GM21576 (cell line): Measurements from ENCODE around the gene CALML5.

Experiments
- ATAC-seq: cut with Tn5 transposase; IDR thresholded peaks from one replicate; pipeline ENCODE4 v1.9.1; 2021; ENCODE audit warnings: mild to moderate bottlenecking, moderate library complexity; ENCODE audit not compliant: unreplicated experiment

Gene CALML5

DNA sequence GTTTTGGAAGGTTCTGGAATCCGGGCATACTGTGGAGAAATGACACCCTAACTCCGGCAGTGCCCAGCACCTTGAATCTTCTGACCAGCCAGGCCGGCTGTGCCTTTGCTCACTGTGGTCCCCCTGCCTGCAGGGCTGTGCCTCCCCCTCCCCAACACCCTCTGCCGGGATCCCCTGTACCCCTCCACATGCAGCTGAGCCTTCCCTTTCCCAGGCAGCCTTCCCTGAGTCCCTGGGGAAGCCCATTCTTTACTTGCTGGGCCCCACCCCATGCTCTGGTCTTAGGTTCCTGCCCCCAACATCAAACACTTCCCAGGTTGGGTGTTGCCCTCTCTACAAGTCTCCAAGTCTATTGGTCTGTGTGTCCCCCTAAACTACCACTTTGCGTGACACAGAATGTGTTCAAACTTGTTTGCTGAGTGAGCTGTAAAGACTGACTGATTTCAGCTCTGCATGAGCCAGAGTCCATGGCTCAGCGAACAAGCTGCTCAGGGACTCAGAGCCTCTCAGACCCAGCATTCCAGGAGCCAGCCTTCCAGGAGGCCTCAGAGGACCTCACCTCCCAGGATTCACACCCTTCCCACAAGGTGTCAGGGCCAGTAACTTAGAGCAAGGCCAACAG lies 31.6 kb downstream of the CALML5 start:
- no peak for ATAC-seq

DNA sequence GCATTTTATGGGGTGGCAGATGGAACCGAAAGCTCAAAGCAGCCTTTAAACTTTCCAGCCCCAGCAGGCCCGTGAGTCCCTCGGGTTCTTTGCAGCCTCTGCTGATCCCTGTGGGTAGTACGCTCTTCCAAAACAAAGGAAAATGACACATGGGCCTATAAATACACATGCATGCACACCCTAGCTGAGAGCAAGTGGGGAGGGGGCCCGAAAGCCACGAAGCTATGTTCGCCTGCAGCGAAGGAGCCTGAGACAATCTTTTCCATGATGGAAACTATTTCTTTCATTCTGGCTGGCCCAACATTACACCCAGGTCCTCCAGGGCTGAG lies 32.2 kb downstream of the CALML5 start:
- ATAC-seq, result no peak

DNA sequence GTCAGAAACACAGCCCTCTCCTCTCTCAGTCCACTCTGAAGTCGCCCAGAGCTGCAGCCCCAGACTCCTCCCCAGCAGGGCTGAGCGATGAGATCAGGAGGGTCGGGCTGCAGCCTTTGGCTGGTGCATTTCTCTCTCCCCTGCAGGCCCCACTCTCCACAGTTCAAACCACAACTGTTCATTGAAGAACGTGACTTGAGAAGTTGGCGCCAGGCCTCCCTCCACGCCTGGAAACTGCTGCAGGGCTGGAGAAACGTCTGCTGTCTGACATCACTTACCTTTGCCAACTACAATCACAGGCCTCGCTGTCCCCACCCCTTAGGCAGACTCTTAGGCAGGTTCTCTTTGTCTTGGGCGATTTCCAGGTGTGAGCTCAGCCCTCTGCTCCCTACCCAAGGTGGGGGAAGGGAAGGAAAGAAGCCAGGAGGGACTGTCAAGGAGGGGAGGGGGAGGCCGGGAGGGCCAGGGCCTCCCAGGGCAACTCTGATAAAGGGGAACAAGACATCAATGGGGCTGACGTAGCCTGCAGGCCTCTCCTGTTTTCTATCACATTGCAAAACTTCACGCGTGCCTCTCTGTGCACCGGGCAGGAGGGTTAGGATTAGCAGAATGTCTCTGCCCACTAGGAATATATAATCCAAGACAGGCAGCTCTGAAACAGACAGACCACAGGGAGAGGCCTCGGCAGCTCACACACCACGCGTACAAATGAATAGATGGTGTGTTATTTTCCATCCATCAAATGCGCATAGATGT lies 32.7 kb downstream of the CALML5 start:
- no peak for ATAC-seq

DNA sequence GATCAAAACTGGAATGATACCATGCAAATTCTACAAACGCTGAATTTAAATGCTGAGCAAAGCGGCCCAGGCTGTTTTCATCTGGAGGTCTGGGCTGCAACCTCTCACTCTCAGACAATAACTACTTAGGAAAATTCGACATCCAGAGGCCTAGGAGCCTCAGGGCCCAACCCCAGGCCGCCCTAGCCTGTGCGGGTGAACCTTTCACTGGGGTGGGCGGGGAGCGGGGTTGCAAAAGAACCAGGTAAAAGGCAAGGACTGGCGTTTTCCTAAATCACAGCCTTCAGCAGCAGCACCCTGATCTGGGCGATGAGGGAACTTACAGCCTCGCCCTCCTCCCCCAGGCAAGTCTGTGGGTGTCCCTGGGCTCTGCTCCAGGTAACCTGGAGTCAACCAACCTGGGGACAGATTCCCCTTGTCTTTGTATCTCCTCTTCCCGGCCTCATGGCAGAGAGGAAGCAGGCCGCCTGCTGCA lies 33.4 kb downstream of the CALML5 start:
- ATAC-seq, result no peak

DNA sequence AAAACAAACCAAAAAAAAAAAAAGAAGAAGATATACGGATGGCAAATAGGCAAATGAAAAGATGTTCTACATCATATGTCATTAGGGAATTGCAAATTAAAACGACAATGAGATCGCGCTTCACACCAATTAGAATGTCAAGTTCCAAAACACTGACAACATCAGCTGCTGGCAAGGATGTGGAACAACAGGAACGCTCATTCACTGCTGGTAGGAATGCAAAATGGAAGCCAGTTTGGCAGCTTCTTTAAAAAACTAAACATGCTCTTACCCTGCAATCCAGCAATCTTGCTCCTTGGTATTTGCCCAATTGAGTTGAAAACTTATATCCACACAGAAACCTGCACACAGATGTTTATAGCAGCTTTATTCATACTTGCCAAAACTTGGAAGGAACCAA lies 34.8 kb downstream of the CALML5 start:
- no peak for ATAC-seq

DNA sequence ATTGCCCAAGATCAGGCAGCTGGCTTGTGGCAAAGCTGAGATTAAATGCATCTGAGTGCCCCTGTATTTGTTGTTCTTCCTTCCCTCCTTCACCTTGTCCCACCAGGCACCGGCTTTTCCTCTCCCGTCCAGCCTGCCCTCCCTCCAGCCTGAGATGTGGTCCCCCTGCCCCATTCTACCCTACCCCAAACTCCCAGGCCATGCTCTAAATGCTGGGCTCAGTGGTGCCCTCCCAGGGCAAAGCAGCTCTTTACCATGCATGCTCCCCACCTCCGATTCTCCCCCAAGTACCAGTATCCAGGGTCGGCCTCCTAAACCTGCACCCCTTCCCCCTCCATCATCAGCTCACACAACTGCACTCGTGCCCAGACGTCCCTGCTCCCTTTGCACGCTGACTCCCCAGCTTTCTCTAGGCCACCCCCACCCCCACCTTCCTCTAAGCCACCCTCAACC lies 36.5 kb downstream of the CALML5 start:
- no peak for ATAC-seq

DNA sequence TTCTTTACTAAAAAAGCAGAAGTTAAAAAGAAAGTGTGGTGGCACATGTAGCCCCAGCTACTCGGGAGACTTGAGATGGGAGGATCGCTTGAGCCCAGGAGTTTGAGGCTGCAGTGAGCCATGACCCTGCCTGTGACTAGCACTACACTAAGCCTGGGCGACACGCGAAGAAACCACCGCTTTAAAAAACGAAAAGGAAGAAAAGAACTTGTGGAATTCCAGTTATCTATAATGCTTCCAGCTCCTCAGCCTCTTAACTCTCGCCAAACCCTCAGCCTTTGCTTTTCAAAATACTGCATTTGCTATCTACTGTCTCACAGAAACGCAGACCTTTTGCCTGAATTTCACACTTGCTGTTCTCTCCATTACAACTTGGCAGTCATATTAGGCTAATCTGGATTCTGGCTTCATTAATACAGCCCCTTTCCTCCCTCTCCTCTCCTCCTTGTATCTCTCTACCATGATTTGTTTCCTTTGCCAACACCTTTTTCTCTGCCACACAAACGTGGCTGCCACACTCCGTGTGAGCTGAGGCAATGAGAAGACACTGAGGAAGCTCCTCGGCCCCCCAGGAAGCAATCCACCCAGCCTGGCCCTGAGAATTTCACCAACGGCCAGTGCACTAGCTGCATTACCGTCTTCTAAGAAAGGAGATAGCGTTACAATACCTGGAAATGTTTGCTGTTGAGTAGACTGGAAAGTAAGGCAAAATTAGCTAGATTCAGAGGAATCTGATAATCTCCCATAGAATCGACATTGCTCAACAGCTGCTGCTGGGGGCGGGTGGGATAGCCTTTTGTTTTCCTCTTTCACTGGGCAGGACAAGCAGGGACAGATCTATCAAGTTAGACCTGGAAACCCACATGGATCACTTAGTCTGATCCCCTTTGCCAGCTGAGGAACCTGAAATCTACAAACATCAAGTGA lies 37.2 kb downstream of the CALML5 start:
- ATAC-seq, result no peak

DNA sequence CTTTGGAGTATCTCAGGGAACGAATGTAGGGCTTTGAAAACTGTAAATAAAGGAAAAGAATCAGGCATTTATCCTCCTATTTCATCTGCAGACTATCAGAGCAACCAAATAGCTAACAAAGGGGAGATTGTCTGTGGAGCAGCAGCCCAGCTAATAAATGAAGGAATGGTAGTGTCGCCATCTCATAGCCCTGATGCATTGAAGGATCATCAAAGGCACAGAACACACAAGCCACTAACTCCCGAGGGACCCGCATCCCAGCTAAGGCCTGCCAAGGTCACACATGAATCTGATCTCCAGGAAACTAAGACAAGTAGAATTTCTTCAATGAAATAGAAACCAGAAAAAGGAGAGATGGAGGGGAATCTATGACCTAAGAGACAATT lies 38.2 kb downstream of the CALML5 start:
- ATAC-seq, result no peak

DNA sequence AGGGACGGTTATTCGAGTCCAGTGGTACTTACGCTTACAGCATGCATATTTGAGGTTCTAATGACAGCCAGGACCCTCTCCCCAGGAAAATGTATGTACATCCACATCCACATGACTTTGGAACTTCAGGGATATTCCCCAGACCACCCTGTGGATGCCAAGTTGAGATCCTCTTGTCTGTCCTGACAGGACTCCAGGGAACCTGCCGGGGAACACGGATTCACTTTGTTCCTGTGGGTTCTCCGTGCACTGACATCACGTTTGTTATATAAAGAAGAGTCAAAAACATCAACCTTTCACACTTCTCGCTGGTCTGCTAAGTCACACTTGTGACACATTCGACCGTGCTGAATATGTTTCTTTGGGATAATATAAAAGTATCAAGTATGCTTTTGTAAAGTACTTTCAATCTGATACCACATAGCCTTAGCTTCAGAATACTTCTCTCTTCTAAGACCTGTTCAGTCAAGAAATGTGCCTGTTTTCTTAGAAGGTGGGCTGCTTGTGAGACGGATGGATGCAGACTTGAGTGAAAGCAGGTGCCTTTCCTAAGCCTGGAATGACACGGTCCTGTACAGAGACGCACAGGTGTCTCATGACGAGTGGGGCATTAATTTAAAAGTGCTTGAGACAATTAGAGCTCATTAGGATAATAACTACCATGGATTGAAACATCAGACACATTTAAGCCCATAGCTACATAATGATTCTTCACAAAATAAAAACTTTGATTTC lies 38.7 kb downstream of the CALML5 start:
- ATAC-seq, result no peak

DNA sequence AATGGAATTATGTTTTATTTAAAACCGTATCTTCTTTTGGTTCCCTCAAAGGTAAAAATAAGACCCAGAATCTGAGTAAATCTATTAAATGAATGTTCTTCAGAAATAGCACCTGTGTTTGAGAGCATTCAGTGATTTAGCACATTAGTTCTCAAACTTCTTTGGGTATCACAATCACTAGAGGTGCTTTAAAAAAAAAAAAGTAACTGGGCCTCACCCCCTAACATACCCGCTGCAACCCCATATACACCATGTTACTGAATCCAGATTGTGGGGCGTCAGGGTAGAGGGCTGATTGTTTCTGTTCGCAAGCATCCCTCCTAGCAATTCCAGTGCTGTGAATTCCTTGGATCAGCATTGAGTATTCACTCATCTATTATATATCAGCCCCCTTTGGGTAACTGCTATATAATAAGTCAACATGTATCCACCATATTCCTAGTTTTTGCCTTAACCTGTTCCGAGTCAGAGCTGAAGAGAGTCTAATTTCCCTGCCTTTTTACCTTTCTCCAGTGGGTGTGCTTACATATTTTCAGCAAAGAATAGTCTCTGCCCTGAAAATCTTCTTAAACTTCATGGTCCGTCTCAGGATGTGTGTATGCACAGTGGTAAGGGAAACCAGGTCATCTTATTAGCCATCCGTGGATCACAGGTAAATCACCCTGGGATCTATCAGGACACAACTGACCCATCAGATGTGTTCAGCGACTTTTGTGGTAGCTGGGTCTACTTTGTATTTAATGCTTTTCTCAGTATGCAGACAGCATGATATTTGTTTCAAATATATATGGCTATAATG lies 40.2 kb downstream of the CALML5 start:
- no peak for ATAC-seq

DNA sequence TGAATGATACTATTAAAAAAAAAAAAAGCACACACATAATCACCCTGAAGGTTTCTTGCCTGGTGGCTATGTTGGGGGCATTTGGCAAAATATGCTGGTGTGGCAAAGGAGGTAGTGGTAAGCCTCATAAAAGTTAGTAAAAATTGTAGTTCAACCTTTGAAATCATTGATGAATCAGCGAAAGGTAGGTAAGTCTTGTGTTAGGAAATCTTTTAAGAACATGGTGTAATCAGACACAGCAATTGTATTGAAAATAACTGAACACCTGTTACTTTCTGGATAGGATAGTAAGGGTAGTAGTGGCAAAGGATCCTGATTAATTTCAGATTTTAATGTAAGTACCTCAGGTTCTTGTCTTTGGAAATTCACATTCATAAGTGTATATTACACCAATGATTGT lies 40.9 kb downstream of the CALML5 start:
- no peak for ATAC-seq

DNA sequence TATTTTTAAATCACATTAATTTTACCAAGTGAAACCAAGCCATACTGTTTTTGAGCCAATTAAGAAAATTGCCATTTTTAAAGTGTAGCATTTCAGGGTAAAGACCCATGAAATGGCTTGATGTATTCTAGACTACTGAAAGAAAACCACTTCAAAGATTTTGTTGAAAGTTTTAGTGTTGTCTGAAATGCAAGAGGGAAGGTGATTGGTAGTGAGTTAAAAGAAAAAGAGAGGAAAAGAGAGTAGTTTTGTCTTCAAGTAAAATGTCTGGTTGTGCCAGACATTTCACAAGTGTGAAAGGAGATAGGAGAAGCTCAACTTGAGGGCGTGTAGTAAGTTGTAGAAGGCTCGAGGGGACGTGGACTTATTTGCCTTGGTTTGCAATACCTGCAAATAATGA lies 41.6 kb downstream of the CALML5 start:
- no peak for ATAC-seq

DNA sequence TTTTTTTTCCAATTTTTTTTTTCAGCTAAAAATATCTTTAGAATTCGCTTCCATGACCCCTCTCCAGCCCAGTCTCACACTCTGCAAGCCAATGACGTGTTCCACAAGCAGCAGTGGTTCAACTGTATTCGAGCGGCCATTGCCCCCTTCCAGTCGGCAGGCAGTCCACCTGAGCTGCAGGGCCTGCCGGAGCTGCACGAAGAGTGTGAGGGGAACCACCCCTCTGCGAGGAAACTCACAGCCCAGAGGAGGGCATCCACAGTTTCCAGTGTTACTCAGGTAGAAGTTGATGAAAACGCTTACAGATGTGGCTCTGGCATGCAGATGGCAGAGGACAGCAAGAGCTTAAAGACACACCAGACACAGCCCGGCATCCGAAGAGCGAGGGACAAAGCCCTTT lies 42.8 kb downstream of the CALML5 start:
- ATAC-seq, result no peak

DNA sequence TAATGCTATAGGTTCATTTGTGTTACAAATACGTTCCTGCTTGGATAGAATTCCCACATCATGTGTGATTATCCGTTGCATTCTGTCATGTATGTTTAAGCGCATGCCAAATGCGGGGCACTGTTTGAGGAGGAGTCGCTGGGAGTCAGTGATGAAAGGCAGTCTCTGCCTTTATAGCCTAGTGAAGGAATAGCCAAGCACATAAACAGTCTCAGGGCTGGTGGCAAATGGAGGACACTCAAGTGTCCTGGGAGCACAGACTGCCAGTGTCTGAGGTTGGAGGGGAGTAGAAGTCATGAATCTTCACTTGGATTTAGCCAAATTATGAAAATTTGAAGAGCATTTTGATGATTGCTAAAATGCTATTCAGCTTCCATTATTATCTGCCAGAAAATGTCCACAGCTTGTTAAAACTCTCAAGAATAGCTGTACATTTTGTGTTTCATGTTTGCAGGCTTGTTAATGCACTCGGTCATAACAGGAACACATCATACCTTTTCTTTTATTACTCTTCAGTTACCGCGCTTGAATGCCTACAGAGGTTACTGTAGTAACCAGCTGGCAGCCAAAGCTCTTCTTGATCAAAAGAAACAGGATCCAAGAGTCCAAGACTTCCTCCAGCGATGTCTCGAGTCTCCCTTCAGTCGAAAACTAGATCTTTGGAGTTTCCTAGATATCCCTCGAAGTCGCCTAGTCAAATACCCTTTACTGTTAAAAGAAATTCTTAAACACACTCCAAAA lies 45.5 kb downstream of the CALML5 start:
- ATAC-seq, result no peak

DNA sequence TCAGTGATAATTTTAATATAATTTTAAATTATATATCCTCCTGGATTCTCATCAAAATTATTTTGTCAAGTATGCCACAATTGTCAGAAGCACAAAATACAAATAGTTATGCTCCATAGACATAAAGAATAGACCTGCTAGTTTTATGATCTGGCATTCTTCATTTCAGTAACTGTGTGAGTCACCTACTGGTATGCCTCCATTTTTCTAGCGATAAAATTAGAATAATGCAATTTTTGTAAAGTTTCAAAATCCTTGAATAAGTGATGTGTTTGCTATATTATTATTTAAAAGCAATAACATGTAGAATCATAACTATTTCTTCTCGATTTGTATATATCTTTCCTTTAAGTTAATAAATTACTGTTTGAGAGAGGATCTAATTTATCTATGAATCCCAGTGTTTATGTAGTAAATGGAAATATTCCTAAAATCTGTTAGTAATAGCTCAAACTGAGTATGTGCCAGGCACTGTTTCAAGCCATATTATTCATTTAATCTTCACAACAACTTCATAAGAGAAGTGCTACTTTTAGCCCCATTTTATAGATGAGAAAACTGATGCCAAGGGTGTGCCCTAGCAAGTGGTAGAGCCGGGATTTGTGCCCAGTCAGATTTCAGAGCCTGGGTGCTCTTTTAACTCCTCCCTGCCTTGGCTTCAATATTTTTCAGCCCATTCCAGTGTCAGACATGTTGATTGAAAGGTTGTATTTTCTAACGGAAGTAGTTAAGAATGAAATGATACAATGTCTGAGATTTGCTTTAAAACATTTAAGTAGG lies 48.6 kb downstream of the CALML5 start:
- ATAC-seq, result no peak

DNA sequence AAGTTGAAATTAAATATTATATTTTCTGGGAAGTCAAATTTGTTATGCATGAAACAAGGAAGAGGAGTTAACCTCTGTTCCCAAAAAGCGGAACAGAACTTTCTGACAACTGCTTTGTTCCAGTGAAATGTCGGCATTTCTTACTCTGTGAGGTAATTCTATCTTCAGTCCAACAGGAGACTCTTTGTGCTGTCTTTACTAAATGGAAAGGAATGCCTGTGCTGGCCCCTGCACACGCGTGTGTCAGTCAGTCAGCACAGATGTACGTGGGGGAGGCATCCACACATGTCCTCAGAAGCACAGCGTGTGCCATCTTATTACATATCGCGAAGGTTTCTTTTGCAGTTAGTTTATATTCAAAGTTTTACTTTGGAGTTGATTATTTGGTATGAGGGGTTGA lies 49.5 kb downstream of the CALML5 start:
- ATAC-seq, result no peak

DNA sequence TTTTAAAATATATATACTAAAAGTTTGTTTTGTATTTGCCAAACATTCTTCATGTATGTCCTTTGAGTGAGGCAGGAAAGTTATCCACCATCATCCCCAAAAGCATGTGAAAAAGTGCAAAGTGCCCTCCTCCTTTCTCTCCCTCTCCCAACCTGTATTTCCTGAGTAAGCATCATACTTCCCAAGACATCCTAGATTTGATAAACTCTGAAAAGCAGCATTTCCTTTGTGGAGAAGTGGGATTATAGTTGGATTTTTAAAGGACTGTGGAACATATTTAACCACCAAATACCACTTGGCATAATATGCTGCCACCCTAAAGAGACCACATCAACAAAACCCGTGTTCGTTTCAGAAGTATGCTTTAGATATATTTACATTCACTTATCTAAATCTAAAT lies 50.1 kb downstream of the CALML5 start:
- ATAC-seq, result no peak
